ENCODE results near the gene CEPT1. TPM values are rescaled to one million over a fixed set of nuclear protein-coding genes. Genes with fewer than 3 reads are reported as not detected.

The CEPT1 gene
- total and polyA plus RNA-seq, 10 of the 15 experiments (the other 5 are each of a cell fraction or from before 2014, with no cell fraction given): 29.4 to 77.9 (median 54.8) TPM

GRCh38 chr1:111182052-111182451 lies 42.0 kb downstream of the CEPT1 start:
- H3K4me1 ChIP-seq (ENCODE audit: control insufficient read depth, insufficient read depth, low read length): no peaks in the 10 kb centered on the region; the same call in 1 of the 2 replicates
- H3K9ac ChIP-seq (ENCODE audit: control insufficient read depth, insufficient read depth, low read length): no peak overlapping the region
- CTCF ChIA-PET: interaction anchor here (1.3 to 3.1 kb wide), 4 partner anchors 10 to 151 kb away, joined by 4 to 14 read pairs (median 8); no protein-coding TSS in a partner anchor
- WGBS (ENCODE audit: insufficient coverage, insufficient replicate concordance, low lambda C conversion rate, missing lambda C conversion rate): 97% methylated on average over 2 of the region's 2 CpGs
- H3K4me3 ChIP-seq: no peak overlapping the region
- no TSS peak for BruUV-seq (replicated peaks)
- TF ChIP-seq BMI1 (IDR thresholded peaks at IDR 0.05; ENCODE audit: borderline replicate concordance) (no peak), MLLT1 (IDR thresholded peaks at IDR 0.05) (no peak)
- FAIRE-seq (no peak), ATAC-seq (no peak), DNase-seq (ENCODE audit: low read depth, low spot score) (no peak)
- no peaks in the 10 kb centered on the region for H4K20me1 ChIP-seq (ENCODE audit: control insufficient read depth, insufficient read depth)
- no peak overlapping the region for H3K4me2 ChIP-seq (ENCODE audit: control insufficient read depth, insufficient read depth)
- no peaks in the 10 kb centered on the region for H3K27me3 ChIP-seq (replicated peaks in 1 of 2; ENCODE audit: control insufficient read depth in 2 of 2, insufficient read depth in 2 of 2, low read length in 1 of 2)
- no peaks in the 10 kb centered on the region for H3K9me3 ChIP-seq (replicated peaks; ENCODE audit: control insufficient read depth, insufficient read depth, low read length)
- H3K79me2 ChIP-seq (ENCODE audit: control insufficient read depth, insufficient read depth, low read length): peaks cover under 1% of the 10 kb centered on the region; the same call in 1 of the 2 replicates
- POLR2A ChIA-PET: interaction anchor here (0.6 to 3.8 kb wide), 2 partner anchors 13 to 562 kb away, joined by 3 to 21 read pairs; no protein-coding TSS in a partner anchor
- intact Hi-C loops (cut with micrococcal nuclease; ENCODE audit: unreplicated experiment) (no loop called here), in situ Hi-C loops (cut with MboI) (no loop called here)
- RAD21 ChIA-PET (ENCODE audit: unreplicated experiment): interaction anchor here (1.1 to 2.5 kb wide), 5 partner anchors 9 to 38 kb away, joined by 3 to 12 read pairs (median 3); no protein-coding TSS in a partner anchor
- H3K27ac ChIP-seq (ENCODE audit: control insufficient read depth, insufficient read depth): no peak overlapping the region
- SMC1A ChIA-PET (ENCODE audit: uncharacterized antibody, unreplicated experiment): interaction anchor here (0.7 to 6.5 kb wide), 10 partner anchors 9 to 218 kb away, joined by 4 to 68 read pairs (median 8); partner anchors contain the start of gene DENND2D
- peaks cover 5 to 25% of the 10 kb centered on the region in 2 experiments for H3K36me3 ChIP-seq (ENCODE audit: control insufficient read depth in 2 of 2, insufficient read depth in 2 of 2, low read length in 1 of 2)
- no peak overlapping the region for H2AFZ ChIP-seq (ENCODE audit: control insufficient read depth, low read depth, low read length)

All from GM12878 (cell line).